Femur (tissue), 1 donor: ENCODE data around the gene TSPO.

Source experiments
- DNase-seq: peaks from one replicate; pipeline ENCODE4 v3.0.0-alpha.2; 2017

Gene TSPO

DNA sequence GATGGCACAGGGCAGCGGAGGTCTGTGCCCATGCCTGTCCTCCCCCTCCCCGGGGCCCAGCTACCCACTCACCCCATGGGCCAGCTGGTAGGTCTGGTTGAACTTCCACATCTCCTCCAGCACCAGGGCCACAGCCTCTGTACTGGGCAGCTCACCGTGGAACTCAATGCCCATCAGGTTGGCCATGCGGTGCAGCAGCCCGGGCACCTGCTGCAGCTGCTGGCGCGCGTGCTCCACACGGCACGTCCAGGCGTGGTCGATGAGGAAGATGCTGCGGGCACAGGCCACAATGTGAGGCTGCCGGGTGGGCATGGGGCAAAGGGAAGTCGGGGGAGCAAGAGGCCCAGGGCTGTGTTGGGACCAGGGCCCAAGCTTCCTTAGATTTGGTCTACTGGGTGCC, 29.3 kb downstream of the TSPO start:
- DNase-seq: no peak

DNA sequence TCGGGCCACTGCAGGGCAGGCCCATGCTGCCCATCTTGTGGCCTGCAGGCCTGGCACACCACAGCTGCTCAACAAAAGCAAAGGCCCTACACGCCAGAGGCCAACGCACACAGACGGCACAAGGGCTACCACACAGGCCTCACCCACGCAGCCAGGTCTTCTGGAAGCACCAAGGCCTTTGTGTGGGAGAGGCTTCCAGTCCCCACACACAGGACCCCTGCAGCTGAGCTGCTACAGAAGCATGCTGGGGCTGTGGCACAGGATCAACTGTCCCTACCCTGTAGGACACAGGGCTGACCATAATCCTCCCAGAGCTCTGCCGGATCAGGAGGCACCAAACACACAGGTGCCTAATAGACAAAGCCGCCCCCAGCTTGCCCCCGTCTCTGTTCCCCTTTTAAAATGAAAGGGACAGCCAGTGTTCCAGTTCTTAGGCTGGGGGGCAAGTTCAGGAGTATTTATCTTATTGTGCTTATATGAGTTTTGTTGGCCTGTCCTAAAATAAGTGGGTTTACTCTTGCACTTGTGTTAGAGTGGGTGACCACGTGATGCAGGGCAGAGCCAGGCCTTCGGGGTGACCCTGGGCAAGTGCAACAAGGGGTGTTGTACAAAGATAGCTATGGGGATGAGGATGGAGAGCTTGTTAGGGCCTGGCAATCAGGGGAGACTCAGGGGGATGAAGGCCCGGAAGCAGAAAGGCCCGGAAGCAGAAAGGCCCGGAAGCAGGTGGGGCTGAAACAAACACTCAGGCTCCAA, 30.1 kb downstream of the TSPO start:
- DNase-seq: no peak

DNA sequence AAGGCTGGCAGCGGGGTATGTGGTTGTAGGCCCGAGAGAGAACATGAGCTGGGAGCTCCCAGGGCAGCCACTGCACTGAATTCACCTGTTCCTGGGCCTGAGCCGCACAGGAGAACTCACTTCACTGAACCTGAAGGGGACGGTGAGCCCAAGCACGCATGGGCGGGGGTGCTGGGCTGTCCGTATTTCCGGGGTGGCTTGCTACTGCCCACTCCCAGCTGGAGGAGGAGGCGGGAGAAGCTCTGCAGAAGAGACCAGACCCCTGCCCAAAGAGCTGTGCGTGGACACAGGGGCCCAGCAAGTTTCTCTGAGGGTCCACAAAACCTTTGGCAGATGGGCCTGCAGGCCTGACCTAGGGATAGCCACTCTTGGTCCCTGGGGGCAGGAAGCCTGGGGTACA, 30.8 kb downstream of the TSPO start:
- DNase-seq: no peak

DNA sequence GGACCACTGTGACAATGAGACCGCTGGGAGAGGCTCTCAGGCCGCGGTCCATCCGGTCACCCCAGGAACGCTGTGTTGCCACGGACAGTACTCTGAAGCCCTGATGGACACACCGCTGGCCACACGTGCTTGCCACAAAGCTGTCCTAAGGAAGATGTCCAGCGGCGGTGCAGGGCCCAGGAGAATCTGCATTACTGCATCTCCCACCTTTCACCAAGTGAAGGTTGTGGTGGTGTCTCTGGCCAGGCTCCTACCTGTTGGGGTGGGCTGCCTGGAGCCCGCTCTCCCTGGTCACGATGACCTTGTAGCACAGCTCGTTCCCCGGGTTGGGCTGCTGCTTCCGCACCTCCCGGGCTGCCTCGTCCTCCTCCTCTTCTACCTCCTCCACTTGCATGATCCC, 31.4 kb downstream of the TSPO start:
- no peak for DNase-seq

DNA sequence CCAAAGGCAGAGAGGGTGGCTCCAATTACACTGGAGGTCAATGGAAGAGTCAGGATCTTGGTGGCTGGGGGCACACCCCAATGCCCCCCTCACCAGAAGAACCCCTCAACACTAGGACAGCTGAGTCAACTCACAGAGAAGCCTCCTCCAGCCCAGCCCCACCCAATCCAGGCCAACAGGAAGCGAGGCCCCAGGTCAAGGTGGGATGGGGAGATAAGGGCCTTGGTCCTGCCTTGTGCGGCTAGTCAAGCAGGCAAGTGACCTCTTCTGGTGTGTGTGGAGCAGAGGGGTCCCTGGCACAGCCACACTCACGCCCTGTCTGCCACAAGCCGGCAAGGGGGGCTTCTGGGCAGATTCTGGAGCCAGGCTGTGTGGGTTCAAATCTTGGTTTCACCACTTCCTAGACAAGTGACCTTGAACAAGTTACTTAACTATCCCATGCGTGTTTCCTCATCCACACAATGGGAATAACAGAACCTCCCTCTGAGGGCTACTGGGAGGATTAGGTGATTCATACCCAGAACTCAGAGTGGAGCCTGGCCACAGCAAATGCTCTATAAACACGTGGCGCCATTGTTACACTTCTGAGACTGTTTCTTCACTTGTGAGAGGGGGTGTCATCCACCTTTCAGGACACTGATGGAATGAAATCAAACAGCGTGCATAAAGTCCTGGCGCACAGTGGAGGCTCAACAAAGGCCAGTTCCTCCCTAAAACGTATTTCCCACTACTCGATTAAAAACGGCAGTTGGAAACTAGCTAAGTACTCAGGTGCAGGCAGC, 32.3 kb downstream of the TSPO start:
- no peak for DNase-seq

DNA sequence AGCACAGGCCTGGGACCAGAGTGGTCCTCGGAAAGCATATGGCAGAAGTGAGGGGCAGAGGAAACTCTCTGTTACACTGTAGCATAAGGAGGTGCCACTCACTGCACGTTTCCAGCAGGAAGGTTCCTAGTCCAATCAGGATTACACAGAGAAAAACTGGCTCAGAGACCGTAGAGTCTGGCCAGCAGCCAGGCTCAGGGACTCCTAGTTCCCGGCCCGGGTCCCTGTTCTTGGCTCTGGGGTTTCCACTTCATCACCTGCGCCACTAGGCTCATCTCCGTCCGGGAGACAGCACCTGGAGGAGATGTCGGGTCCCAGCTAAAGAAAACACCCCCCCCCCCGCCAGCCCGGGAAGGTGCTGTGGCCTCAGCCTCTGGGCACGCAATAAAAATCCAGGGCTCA, 34.5 kb downstream of the TSPO start:
- DNase-seq: peak; percentile 68

DNA sequence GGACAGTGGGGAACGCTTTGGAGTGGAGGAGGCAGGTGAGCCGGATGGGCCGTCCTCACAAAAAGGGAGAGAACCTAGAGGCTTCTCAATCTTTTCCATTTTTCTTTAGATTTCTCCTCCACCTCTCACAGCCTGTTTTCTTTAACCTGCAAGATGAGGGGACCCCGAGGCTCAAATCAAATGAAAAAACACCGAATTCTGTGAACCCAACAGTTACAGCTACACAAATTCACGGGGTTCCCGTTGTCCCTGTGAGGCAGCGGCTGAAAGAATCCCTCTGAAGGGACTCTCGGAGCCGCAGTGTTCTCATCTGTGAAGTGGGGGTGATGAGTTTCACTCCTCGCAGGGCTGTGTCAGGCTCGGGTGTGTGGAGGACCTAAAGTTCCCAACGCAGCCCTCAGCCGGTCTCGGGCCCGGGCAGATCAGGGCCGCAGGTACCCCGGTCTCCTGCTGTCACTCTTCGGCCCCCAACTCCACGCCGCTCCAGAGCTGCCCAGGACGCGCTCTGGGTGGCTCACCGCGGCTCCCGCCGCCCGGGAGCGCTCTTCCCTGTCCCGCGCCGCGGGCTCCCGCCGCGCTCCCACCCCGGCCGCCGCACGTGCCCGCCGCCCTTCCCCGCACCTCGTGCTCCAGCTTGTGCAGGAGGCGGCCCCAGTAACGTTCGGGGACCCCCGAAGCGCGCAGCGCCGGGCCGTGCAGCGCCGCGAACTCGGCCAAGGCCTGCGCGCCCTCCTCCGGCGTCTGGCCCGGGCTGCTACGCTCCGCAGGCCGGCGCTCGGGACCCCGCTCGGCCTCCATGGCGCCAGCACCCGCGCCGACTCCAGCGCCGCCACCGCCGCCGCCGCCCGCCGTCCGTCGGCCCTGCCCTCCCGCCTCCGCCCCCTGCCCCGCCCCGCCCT, 35.2 kb downstream of the TSPO start, which contains the start of gene TTLL12:
Gene TTLL12, minus strand, starts transcription at position 863 of the 899 bp plus-strand sequence. Its CDS starts 65 bp downstream, at position 798.
- DNase-seq: peak; percentile 76

DNA sequence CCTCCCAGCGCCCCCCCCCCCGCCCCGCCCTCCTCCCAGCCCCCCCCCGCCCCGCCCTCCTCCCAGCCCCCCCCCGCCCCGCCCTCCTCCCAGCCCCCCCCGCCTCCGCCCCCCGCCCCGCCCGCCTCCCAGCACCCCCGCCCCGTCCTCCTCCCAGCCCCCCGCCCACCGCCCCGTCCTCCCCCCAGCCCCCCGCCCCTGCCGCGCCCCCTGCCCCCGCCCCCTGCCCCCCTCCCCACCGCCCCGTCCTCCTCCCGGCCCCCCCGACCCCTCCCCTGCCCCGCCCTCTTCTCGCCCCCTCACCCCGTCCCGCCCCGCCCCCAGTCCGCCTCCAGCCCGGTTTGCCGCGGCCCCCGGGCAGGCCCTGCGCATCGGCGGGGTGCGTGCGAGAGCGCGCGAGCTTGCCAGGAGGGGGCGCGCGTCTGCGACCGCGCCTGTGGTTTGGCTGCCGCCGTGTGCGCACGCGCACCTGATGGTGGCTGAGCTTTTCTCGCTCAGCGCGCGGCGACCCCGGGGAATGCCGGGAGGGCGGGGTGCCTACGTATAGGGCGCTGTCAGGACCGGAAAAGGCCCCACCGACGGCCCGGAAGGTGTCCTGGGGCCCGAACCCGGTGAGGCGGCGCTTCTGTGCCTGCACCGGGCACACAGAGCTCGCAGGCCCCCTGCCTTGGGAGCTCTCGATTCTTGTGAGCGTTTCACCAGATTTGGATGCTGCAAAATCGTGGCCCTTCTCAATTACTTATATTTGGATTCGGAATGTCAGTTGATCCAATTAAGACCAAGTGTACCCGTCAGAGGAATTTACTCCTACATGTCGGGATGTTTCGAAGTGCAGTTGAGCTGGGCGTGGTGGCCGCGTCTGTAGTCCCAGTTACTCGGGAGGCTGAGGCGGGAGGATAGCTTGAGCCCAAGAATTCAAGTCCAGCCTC, 36.1 kb downstream of the TSPO start:
- DNase-seq: peak; percentile 97

DNA sequence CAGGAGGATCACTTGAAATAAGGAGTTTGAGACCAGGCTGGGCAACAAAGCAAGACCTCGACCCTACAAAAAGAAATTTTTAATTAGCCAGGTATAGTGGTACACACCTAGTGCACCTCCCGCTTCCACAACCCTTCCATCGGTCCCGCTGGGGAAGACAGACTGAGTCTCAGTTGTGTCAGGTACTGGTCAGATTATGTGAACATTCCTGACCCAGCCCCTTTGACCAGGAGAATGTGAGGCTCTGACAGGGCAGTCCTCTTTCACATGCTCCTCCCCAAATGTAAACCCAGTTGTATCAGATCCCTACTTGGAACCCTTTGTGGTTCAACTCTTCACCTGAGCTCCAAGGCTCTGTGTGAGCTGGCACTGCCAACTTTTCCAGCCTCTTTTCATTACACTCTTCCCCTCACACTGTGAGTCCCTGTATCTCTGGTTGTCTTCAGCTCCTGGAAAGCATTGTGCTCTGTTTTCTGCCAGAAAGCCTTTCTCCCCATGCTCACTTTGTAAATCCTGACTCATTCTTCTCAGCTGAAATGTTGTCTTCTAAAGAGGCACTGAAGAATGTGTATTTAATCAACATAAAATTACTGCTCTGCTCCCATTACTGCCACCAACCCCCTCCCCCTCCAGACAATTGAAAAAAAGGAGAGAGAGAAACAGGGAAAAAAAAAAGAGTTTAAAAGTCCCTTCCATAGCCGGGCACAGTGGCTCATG, 37.6 kb downstream of the TSPO start:
- DNase-seq: no peak

DNA sequence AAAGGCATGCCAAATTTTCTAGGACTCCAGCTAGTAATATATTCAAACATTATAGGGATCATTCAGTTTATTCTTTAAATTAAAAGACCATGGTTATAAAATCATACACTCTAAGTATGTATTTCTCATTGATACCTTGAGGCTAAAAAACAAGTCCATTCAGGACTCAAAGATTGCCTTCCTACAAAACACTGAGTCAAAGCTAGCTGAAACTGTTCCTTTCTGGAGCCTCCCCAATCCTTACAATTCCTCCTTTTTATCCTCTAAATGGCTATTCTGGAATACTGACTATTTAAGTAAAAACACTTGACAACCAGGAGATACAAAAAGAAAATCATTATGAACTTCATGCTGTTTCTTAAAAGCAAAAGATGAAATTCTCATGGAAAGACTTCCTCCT, 40.5 kb downstream of the TSPO start:
- DNase-seq: no peak

DNA sequence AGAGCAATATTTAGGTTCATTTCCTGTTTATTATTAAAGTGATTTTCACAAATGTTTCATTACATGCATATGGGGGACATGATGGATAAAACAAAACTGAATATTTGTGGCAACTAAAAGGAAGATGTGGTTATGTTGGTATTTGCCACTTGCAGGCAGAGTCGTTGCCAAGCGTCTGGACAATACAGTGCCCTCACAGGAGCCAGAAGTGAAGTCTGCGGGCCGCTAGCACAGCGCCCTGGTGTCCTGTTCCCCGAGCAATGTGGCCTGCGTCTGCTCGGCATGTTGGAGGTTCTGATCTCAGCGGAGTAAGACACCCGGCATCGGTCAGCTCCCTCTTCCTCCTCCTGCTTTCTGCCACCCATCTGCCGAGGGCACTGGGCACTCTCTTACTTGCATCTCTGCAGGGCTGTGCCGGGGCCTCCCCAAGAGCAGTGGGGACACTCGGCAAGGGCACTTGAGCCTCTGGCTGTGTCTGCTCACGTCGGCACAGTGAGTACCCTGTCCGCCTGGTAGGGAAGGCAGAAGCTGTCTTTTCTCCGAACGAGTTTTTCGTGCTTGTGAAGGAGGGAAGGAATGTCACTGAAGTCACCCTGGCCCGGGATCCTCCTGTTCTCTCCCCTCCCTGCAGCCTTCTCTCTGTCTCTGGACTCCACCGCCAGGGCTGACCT, 46.0 kb downstream of the TSPO start:
- DNase-seq: no peak

DNA sequence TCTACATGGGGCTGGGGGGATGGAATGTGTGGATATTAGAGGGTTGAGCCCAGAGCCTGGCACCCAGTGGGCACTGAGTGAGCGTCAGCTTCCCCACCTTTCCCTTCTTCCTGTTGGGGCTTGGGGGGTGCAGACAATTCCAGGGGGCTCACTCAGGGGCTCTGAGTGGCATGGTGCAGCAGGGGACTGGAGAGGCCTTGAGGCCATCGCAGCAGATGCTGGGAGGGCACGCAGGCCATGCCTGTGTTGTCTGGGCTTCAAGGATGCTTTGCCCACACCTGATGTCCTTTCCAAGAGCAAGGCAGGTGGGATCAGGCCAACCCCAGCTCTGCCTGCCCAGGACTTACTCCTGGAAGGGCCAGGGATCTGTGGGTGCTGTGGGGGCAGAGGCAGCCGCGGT, 46.8 kb downstream of the TSPO start:
- no peak for DNase-seq

DNA sequence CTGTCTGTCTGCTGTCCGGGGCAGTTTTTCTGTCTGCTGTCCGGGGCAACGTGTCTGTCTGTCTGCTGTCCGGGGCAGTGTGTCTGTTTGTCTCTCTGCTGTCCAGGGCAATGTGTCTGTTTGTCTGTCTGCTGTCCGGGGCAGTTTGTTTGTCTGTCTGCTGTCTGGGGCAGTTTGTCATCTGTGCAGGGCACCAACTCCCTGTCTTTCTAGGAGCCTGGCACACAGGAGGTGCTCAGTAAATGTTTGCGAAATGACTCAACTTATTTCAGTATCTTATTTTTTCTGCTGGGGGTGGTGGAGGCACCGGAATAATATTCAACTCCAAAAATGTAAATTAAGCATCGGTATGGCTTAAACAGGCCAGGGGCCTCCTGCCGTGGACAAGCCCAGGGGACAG, 47.6 kb downstream of the TSPO start:
- no peak for DNase-seq

DNA sequence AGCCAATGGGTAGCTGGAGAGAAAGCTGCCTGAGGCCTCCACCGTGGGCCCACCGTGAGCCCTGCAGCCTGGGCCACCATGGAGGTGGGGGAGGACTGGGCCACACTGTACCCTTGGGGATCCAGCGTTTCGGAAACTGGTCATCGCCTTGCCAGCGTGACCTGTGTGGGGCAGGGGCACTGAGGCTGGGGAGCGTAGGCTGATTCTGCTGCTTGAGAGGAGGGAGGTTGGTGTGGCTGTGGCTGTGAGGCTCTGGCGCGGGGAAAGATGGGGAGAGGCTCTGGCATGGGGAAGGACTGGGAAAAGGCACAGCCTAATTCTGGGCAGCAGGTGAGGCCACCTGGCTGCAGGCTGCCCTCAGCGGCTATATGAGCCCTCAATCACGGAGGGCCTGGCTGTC, 48.2 kb downstream of the TSPO start:
- no peak for DNase-seq

DNA sequence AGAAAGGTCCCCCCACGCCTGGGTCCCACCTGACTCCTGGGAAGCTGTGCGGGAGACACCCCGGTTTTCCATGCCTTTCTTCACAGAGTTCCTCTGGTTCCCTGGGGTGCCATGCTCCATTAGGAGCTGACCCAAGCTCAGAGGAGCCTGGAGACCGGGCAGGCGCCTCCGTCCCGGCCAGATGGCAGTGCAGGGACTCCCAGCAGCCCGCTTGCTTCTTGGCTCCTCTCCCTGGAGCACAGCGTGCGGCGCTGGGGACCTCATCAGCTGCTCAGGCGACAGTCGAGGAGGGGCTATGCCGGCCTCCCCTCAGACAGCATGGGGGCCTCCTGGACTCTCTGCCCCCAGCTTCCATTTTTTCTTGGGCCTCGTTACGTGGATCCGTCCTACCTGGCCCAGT, 48.7 kb downstream of the TSPO start:
- no peak for DNase-seq

DNA sequence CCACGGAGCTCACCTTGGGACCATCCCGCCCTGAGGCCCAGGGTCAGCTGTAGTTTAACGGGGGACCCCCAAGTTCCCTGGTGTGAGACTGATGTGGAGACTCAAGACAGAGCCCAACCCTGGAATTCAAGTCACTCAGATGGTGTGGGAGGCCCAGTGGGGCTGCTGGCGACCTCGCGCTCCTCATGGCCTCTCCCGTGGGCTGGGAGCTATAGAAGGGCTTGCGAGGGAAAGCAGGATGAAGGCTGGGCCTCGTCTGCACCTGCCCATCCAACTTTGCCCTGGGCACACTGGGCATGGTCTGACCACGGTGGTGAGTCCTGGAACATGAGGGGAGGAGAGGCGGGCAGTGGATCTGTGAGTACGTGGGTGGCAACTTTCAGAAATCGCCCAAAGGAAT, 49.2 kb downstream of the TSPO start:
- no peak for DNase-seq

DNA sequence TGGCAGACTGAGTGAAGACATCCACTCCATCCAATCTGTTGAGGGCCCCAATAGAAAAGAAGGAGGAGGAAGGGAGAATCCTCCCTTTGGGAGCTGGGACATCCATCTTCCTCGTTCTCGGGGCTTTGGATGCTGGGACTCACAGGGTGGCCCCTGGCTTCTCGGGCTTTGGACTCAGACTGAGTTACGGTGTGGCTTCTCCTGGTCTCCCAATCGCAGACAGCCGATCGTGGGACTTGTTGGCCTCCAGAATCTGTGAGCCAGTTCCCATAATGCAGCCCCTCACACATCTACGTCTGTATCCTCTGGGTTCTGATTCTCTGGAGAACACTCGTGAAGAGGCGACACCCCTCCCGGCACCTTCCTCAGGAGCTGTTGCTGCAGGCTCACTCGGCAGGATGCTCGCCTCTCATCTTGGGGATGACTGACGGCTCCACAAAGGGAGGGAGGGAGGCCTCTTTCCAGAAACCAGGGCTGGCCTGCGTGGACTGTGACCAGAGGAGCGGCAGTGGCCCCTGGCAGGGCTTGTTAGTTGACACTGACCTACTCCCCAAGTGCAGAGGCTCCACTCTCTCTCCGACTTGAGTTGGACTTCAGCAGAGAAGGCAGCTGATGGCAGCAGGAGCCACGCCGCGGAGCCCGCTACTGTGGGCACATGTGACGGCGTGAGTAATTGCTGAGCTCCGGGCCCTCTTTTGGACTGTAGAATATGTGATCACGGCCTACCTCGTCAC, 50.3 kb downstream of the TSPO start:
- no peak for DNase-seq

DNA sequence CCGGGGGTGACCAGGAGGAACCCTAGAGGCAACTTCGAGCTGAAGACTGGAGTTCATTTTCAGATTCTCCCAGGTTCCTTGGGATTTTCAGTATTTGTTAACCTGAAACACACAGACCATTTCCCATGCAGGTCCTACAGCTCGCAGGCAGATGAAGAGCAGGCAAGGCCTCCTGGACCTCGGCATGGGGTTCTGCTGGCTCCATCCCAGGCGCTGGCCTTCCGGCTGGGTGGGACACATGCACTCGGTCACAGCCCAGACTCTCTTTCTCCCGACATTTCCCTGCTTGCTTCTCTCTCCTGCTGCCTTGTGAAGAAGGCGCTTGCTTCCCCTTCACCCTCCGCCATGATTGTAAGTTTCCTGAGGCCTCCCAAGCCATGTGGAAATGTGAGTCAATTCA, 51.0 kb downstream of the TSPO start:
- no peak for DNase-seq

DNA sequence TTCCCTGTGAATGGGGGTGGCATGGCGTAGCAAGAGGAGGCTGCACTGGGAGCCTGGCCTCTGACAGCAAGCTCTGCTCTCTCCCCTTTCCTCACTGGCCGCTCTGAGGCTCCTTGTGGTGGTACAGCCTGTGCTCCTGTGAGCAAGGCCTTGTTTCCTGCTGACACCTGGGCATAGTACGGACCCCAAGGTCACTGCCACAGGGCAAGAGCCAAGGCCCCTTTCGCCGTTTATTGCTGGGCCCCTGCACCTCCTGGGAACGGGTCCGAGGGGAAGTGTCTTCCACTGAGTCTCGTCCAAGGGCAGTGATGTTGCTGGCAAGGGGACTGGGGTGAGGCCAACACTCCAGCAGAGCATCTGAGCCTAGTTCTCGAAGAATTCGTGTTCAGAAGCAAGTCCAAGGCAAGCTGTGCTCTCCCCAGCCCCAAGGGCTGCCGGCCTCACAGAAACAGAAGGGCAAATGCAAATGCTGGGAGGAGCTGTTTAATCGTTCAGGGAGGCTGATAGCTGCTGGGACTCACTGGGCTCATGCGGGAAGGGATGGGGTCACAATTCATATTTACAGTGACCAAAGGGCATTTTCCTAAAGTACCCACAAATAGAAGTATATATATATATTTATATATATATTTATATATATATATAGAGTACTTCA, 51.5 kb downstream of the TSPO start:
- no peak for DNase-seq
